Measurements from ENCODE around the gene ARHGEF40. TPM values are rescaled to one million over a fixed set of nuclear protein-coding genes. Genes with fewer than 3 reads are reported as not detected.

Gene ARHGEF40
- polyA plus RNA-seq, 1 experiment: 62.7 TPM

DNA sequence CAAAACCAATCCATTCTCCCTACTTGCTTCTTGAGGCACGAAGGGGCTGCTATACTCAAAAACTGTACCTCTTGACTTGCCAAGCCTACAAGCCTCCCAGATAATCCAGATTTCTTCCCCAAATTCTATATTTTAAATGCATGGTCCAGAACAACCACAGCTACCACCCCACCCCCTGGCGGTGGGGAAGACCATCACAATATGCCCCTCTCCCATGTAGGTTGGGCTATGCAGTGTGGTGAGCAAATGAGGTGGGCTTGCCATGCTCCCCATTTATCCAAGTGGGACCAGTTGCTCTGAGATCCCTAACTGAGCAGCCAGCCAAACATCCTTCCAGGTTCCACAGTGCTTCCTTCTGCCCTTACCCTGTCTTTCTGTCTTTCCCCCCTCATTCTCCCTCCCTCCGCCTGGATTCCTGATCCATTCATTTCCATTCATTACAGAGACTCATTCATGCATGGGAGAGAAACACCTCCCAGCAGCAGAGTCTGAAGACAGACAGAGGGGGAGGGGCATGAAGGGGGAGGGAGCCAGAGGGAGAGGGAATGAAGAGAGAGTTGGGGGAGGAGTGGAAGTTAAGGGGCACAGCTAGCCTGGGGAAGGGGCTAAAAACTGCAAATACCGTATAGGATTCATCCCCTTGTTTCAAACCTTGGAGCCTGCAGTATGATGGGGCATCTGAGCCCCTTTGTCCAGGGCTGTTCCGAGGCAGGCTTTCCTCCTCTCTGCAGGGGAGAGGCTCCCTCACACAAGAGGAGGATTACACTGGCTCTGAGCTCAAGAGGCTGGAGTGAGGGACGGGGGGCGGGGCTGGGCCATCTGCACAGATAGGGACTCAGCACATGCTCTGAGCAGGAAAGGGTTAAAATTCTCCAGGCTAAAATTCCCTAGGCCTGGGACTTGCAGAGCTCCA is 23.9 kb downstream of the ARHGEF40 start:
- Histone ChIP-seq H3K4me3 (ENCODE audit: low read depth, low read length) (no peak overlapping the region), H3K36me3 (ENCODE audit: control insufficient read depth, insufficient read depth, low read length) (peaks cover 4% of the 10 kb centered on the region), H3K27me3 (ENCODE audit: control insufficient read depth, insufficient read depth, low read length) (no peaks in the 10 kb centered on the region)
- POLR2A ChIA-PET: no interaction called here
- CTCF ChIA-PET: interaction anchor here (1.0 to 7.8 kb wide), 14 partner anchors 10 to 706 kb away, joined by 3 to 202 read pairs (median 22); partner anchors contain the start of genes ARHGEF40, RNASE13, SLC39A2 and TMEM253
- DNase-seq (ENCODE audit: low read depth): no peak
- TF ChIP-seq CTCF (IDR thresholded peaks at IDR 0.05; ENCODE audit: insufficient read depth, low read depth, low read length): peak; percentile 42

DNA sequence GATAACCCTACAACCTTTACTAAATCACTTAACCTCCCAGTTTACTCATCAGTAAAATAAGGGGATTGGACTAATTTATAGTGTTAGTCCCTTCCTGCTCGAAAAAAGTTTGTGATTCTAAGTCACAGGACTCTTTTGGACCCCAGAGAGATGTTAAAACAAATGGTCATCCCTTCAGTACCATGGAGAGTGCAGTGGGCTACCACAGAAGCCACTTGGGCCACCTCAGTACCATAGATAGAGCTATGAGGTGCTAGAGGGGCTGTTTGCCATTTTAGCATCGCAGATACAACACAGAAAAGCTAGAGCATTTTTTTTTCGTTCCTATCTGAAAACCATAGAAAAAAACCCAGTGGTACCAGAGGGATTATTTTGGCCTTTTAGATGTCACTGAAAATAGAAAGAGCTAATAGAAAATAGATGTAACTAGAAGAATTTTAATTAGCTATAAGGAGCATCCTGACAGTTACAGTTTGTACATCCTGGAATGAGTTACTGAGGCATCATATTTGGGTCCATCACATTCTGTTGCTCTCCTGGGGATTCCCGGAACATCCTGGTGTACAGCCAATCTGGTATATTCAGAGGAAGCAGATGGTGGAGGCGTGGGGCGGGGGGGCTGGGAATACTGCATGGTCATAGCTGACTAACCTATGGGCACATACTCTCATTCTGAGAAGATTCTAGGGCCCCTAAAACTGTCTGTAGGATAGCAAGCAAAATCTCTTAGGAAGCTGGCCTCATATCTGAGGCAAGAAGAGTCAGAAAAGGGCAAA is 25.5 kb downstream of the ARHGEF40 start:
- CTCF ChIA-PET: interaction anchor here (0.7 to 7.8 kb wide), 8 partner anchors 8 to 124 kb away, joined by 3 to 202 read pairs (median 61); partner anchors contain the start of genes ARHGEF40 and TMEM253

DNA sequence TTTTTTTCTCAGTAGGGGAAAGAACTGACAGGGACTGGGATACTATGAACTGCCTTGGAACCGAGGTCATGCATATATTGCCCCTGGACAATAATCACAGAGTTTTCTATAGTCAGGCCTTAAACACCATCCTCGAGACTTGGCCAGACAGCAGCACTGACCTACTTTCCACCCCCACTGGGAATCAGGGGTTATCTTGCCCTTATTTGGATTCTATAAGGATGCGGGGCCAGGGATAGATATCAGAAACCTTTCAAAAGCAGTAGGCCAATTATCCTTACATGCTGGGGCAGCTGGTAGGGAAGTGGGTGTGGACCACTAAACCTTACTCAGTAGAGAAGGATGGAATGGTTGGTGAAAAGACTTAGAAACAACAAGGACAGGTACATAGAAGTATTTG is 26.3 kb downstream of the ARHGEF40 start:
- Histone ChIP-seq H3K4me3 (ENCODE audit: low read depth, low read length) (no peak overlapping the region), H3K36me3 (ENCODE audit: control insufficient read depth, insufficient read depth, low read length) (peaks cover 4% of the 10 kb centered on the region; the same call in 1 of the 2 replicates), H3K27me3 (ENCODE audit: control insufficient read depth, insufficient read depth, low read length) (0 out of 2 replicates have a peak, but pooled peaks cover 1% of the 10 kb centered on the region)
- POLR2A ChIA-PET: no interaction called here
- TF ChIP-seq CTCF (IDR thresholded peaks at IDR 0.05; ENCODE audit: insufficient read depth, low read depth, low read length): no peak
- CTCF ChIA-PET: interaction anchor here (0.6 to 7.8 kb wide), 8 partner anchors 8 to 104 kb away, joined by 3 to 202 read pairs (median 62); partner anchors contain the start of genes ARHGEF40 and TMEM253
- no peak for DNase-seq (ENCODE audit: low read depth)

More for the DNA sequence above, 25.5 kb downstream of the ARHGEF40 start:
- TF ChIP-seq CTCF (IDR thresholded peaks at IDR 0.05; ENCODE audit: insufficient read depth, low read depth, low read length): no peak
- POLR2A ChIA-PET: no interaction called here
- H3K27me3 ChIP-seq (ENCODE audit: control insufficient read depth, insufficient read depth, low read length): no peaks in the 10 kb centered on the region
- no peak overlapping the region for H3K4me3 ChIP-seq (ENCODE audit: low read depth, low read length)
- DNase-seq (ENCODE audit: low read depth): no peak
- peaks cover 4% of the 10 kb centered on the region; the same call in 1 of the 2 replicates for H3K36me3 ChIP-seq (ENCODE audit: control insufficient read depth, insufficient read depth, low read length)

DNA sequence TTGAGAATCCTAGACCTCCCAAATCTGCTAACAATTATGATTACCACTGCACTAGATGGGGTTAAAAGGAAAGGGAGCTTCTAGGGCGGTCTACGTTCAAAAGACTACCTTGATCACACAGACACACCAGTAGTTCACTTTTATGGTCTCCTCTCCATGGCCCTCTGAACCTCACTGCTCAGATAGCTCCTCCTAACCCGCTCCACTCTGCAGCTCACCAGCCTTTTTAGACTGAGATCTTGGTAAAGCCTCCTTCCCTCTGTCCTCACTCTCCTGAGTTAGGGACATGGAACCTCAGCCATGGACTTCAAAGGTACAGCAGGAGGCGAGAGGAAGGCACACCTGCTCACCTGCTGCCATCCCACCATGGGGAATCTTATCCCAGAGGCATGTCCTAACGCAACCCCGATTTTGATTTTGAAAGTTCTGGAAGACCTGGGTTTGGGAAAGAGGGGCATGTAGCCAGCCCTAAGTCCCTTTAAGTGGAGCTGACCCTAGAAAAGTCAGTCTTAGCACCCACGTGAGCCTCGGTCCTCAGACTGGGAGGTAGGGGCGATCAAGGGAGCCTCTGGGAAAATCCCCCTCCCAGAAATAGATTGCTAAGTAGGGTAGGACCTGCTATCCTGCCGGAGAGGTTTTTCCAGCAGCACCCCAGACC is 27.0 kb downstream of the ARHGEF40 start:
- peaks cover 4% of the 10 kb centered on the region; the same call in 1 of the 2 replicates for H3K36me3 ChIP-seq (ENCODE audit: control insufficient read depth, insufficient read depth, low read length)
- ChIA-PET CTCF (interaction anchor here (0.6 to 7.8 kb wide), 9 partner anchors 8 to 92 kb away, joined by 3 to 202 read pairs (median 5); partner anchors contain the start of genes ARHGEF40 and TMEM253), POLR2A (interaction anchor here (0.7 kb wide), 1 partner anchor 136 kb away, joined by 6 read pairs; no protein-coding TSS in a partner anchor)
- no peak for DNase-seq (ENCODE audit: low read depth)
- peak overlapping the region; percentile 31; the same call in 1 of the 2 replicates for H3K4me3 ChIP-seq (ENCODE audit: low read depth, low read length)
- 0 out of 2 replicates have a peak, but pooled peaks cover 1% of the 10 kb centered on the region for H3K27me3 ChIP-seq (ENCODE audit: control insufficient read depth, insufficient read depth, low read length)
- no peak for TF ChIP-seq CTCF (IDR thresholded peaks at IDR 0.05; ENCODE audit: insufficient read depth, low read depth, low read length)
